OCI-LY7 (cell line): ENCODE results near the gene VWA5B2. TPM values are rescaled to one million over a fixed set of nuclear protein-coding genes. Genes with fewer than 3 reads are reported as not detected.

Source experiments
- BruUV-seq: library from RNA; stranded (reverse); fragments of 400-500 nt; replicated peaks from 2 replicates; lab custom pipeline; 2021; lab: Mats Ljungman, UMichigan
- CTCF ChIA-PET: fragments of 300-600 bp; sonication (Branson Sonifier 250); formaldehyde crosslinking; loops from one replicate; lab custom pipeline; 2022; ENCODE audit warnings: antibody characterized with exemption; ENCODE audit not compliant: unreplicated experiment; lab: Charles Lee
- POLR2A ChIA-PET: fragments of 300-600 bp; sonication (Branson Sonifier 250); formaldehyde crosslinking; loops from one replicate; lab custom pipeline; 2022; ENCODE audit warnings: antibody characterized with exemption; lab: Charles Lee
- DNase-seq: peaks from one replicate; pipeline ENCODE4 v3.0.0-alpha.2; 2015; ENCODE audit warnings: low spot score
- H2AFZ ChIP-seq: fragments of 200-600 bp; sonication (generic), shearing (Covaris generic); 2 replicates; pipeline ENCODE4 v1.6.1; 2014; ENCODE audit warnings: mild to moderate bottlenecking, antibody characterized with exemption, low read length, moderate library complexity
- H3K27ac ChIP-seq: fragments of 200-600 bp; sonication (generic); 2 replicates; pipeline ENCODE4 v1.5.1; 2014; ENCODE audit warnings: mixed run types, low read depth, mild to moderate bottlenecking, moderate library complexity, low read length, inconsistent platforms; ENCODE audit not compliant: poor library complexity, severe bottlenecking
- H3K36me3 ChIP-seq: fragments of 200-600 bp; sonication (generic); 2 replicates; pipeline ENCODE4 v1.6.1; 2014; ENCODE audit warnings: mild to moderate bottlenecking, antibody characterized with exemption, low read length, moderate library complexity, mixed read lengths; ENCODE audit not compliant: insufficient read depth
- H3K4me1 ChIP-seq: fragments of 200-600 bp; sonication (generic); 2 replicates; pipeline ENCODE4 v1.5.1; 2014; ENCODE audit warnings: mild to moderate bottlenecking, low read length; ENCODE audit not compliant: insufficient read depth, poor library complexity, severe bottlenecking
- H3K4me2 ChIP-seq: fragments of 200-600 bp; sonication (generic); 2 replicates; pipeline ENCODE4 v1.6.1; 2014; ENCODE audit warnings: mild to moderate bottlenecking, low read length
- H3K4me3 ChIP-seq: fragments of 200-600 bp; sonication (generic); 2 replicates; pipeline ENCODE4 v1.5.1; 2014; ENCODE audit warnings: mild to moderate bottlenecking, low read depth, low read length; ENCODE audit not compliant: poor library complexity, severe bottlenecking
- H3K79me2 ChIP-seq: fragments of 200-600 bp; sonication (generic); 2 replicates; pipeline ENCODE4 v1.6.1; 2016; ENCODE audit warnings: low read depth, mild to moderate bottlenecking, low read length, moderate library complexity, mixed read lengths; ENCODE audit not compliant: insufficient read depth
- H3K9me2 ChIP-seq: fragments of 200-600 bp; sonication (generic); 2 replicates; pipeline ENCODE4 v1.6.1; 2016; ENCODE audit warnings: mild to moderate bottlenecking, low read length, mixed read lengths; ENCODE audit not compliant: insufficient read depth
- H3K9me3 ChIP-seq: fragments of 200-600 bp; sonication (generic); 2 replicates; pipeline ENCODE4 v1.6.1; 2014; ENCODE audit warnings: mild to moderate bottlenecking, mixed run types, low read length, mixed read lengths
- H4K20me1 ChIP-seq: fragments of 200-600 bp; sonication (generic); 2 replicates; pipeline ENCODE4 v1.6.1; 2014; ENCODE audit warnings: mild to moderate bottlenecking, antibody characterized with exemption, low read length, moderate library complexity, mixed read lengths; ENCODE audit not compliant: insufficient read depth
- CTCF ChIP-seq: fragments of 200-600 bp; sonication (generic); conservative IDR thresholded peaks from 2 replicates; pipeline ENCODE4 v1.5.1; 2014; ENCODE audit warnings: mild to moderate bottlenecking, antibody characterized with exemption, low read length, moderate library complexity, mixed read lengths
- EZH2phosphoT487 ChIP-seq: fragments of 200-600 bp; sonication (generic); IDR thresholded peaks from 2 replicates; pipeline ENCODE4 v1.6.1; 2018; ENCODE audit warnings: low read depth, borderline replicate concordance, mild to moderate bottlenecking, mixed run types, antibody characterized with exemption, low read length, moderate library complexity, mixed read lengths
- intact Hi-C: fragments of 100-400 bp; cut with micrococcal nuclease; formaldehyde crosslinking; loops from one replicate; pipeline ENCODE4 v1.10.0; 2022; ENCODE audit not compliant: unreplicated experiment
- total RNA-seq, 2 experiments: library from RNA; depleted of rRNA in 1 of 2; stranded (reverse); fragments of >200 nt in 1 of 2; shearing (Covaris generic) in 1 of 2; gene quantifications; 2 replicates each; pipeline ENCODE4 v1.2.3, GENCODE V29; 2014 to 2022

The VWA5B2 gene
- total RNA-seq, 2 experiments from 2014 or later, result not detected

DNA sequence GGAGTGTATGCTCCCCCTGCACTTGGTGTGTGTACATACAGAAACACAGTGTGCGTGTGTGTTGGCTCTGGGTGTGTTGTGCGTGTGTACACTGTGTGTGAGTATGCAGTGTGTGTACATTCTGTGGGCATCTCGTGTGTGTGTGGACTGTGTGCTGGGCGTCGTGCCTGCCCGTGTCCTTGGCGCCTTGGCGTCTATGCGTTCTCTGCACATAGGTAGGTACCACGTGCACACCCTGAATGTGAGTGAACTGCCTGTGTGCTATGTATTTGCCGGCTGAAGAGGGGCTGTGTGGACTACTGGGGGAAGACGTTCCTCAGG, 46.0 kb downstream of the VWA5B2 start:
- DNase-seq, result no peak
- no TSS peak for BruUV-seq
- POLR2A ChIA-PET, result no interaction called here

GRCh38 chr3:184275961-184276910, 46.9 kb downstream of the VWA5B2 start, which contains the start of gene ECE2:
Gene ECE2 (plus strand): TSS chr3:184276022. CDS start chr3:184276154, 132 bp downstream.
- Histone ChIP-seq H3K36me3 (no peaks in the 10 kb centered on the region), H2AFZ (no peak within 1 kb of the TSS), H3K9me2 (no peaks in the 10 kb centered on the region), H3K79me2 (no peaks in the 10 kb centered on the region), H3K4me1 (no peaks in the 10 kb centered on the region), H3K9me3 (no peaks in the 10 kb centered on the region), H4K20me1 (no peaks in the 10 kb centered on the region), H3K4me3 (no peak within 1 kb of the TSS), H3K27ac (no peak within 1 kb of the TSS), H3K4me2 (no peak within 1 kb of the TSS)
- no TSS peak for BruUV-seq
- DNase-seq, result no peak
- POLR2A ChIA-PET, result no interaction called here
- TF ChIP-seq EZH2phosphoT487 (no peak), CTCF (no peak)
- intact Hi-C loops, result no loop called here
- CTCF ChIA-PET, result no interaction called here

More for the DNA sequence above, 46.0 kb downstream of the VWA5B2 start:
- H4K20me1 ChIP-seq, result no peaks in the 10 kb centered on the region
- no peaks in the 10 kb centered on the region for H3K4me1 ChIP-seq
- no peak overlapping the region for H3K27ac ChIP-seq
- no peak overlapping the region for H3K4me2 ChIP-seq
- CTCF ChIA-PET, result no interaction called here
- no peaks in the 10 kb centered on the region for H3K9me3 ChIP-seq
- H3K79me2 ChIP-seq, result no peaks in the 10 kb centered on the region
- TF ChIP-seq EZH2phosphoT487 (no peak), CTCF (no peak)
- H3K4me3 ChIP-seq, result no peak overlapping the region
- intact Hi-C loops, result no loop called here
- H3K36me3 ChIP-seq, result no peaks in the 10 kb centered on the region
- no peak overlapping the region for H2AFZ ChIP-seq
- no peaks in the 10 kb centered on the region for H3K9me2 ChIP-seq

- Histone ChIP-seq H3K4me1 (no peaks in the 10 kb centered on the region), H2AFZ (no peak overlapping the region), H3K36me3 (no peaks in the 10 kb centered on the region), H4K20me1 (no peaks in the 10 kb centered on the region), H3K27ac (no peak overlapping the region), H3K9me3 (no peaks in the 10 kb centered on the region), H3K9me2 (no peaks in the 10 kb centered on the region), H3K4me3 (no peak overlapping the region), H3K4me2 (no peak overlapping the region), H3K79me2 (no peaks in the 10 kb centered on the region)
- BruUV-seq, result no TSS peak
- CTCF ChIA-PET, result no interaction called here
- POLR2A ChIA-PET, result no interaction called here
- no peak for DNase-seq
- intact Hi-C loops, result no loop called here
- TF ChIP-seq CTCF (no peak), EZH2phosphoT487 (no peak)
Observed at GRCh38 chr3:184277366-184277765, 48.0 kb downstream of the VWA5B2 start.
